Naive thymus-derived CD8-positive, alpha-beta T cell (primary cell): ENCODE results near the gene UBN2. TPM values are rescaled to one million over a fixed set of nuclear protein-coding genes. Genes with fewer than 3 reads are reported as not detected.
A peak's percentile ranks its signal among the peaks of the same experiment; 100 is the strongest.
"Not testable (repeated sequence)": the region's sequence is repeated elsewhere in the genome, so short reads cannot be mapped to it uniquely, and the experiment has no call there.

ENCODE experiments used
- ATAC-seq, 2 donors: fragments of 150-1000 bp; cut with Tn5 transposase in 1 of 2; sonication (Bioruptor Pico), chemical (Tn5 transposase) in 1 of 2; 1 replicate in 1 of 2; 2 replicates in 1 of 2; pipeline ENCODE4 v1.10.0; 2021; ENCODE audit warnings: mild to moderate bottlenecking in 2 of 2, moderate library complexity in 2 of 2
- POLR2A ChIA-PET: fragments of 350-600 bp; sonication (Branson Sonifier 250); formaldehyde crosslinking; loops from one replicate; lab custom pipeline; 2021; ENCODE audit warnings: antibody characterized with exemption; lab: Charles Lee
- DNase-seq, 10 donors: peaks; one replicate each; pipeline versions ENCODE4 v3.0.0 to v3.0.0-alpha.2; 2020 to 2022
- H3K27ac Mint-ChIP-seq, 10 donors: one replicate each; pipeline ENCODE4 v1.8.0; 2020 to 2022; ENCODE audit warnings: mild to moderate bottlenecking in 10 of 10, mixed read lengths in 10 of 10, moderate library complexity in 4 of 10, inconsistent platforms in 1 of 10
- H3K27me3 Mint-ChIP-seq, 5 donors: one replicate each; pipeline ENCODE4 v1.8.0; 2021 to 2022; ENCODE audit warnings: mixed read lengths in 5 of 5
- H3K36me3 Mint-ChIP-seq, 3 donors: one replicate each; pipeline ENCODE4 v1.8.0; 2020 to 2022; ENCODE audit warnings: mixed read lengths in 3 of 3, mild to moderate bottlenecking in 2 of 3, inconsistent platforms in 1 of 3
- H3K4me1 Mint-ChIP-seq, 4 donors: one replicate each; pipeline ENCODE4 v1.8.0; 2021 to 2022; ENCODE audit warnings: mixed read lengths in 4 of 4
- H3K4me3 Mint-ChIP-seq, 10 donors: one replicate each; pipeline ENCODE4 v1.8.0; 2020 to 2022; ENCODE audit warnings: mild to moderate bottlenecking in 10 of 10, mixed read lengths in 10 of 10, moderate library complexity in 6 of 10, inconsistent platforms in 1 of 10
- H3K9me3 Mint-ChIP-seq, 9 donors: one replicate each; pipeline ENCODE4 v1.8.0; 2020 to 2022; ENCODE audit warnings: mixed read lengths in 9 of 9, mild to moderate bottlenecking in 3 of 9, inconsistent platforms in 1 of 9, moderate library complexity in 1 of 9
- polyA plus RNA-seq, 3 donors: library from polyadenylated mRNA; unstranded; fragments of 300-500 nt; fragmentation: Illumina TruSeq; gene quantifications; one replicate each; pipeline ENCODE4 v1.2.3, GENCODE V29; 2021
- total RNA-seq, 8 experiments: library from RNA in 2 of 8; stranded (reverse) in 2 of 8; gene quantifications; one replicate each; pipeline ENCODE4 v1.2.3 and lab custom pipeline; 2021 to 2026

UBN2 gene
- total and polyA plus RNA-seq, 5 experiments from 2014 or later: 3.5 to 31.5 (median 5.9) TPM

DNA sequence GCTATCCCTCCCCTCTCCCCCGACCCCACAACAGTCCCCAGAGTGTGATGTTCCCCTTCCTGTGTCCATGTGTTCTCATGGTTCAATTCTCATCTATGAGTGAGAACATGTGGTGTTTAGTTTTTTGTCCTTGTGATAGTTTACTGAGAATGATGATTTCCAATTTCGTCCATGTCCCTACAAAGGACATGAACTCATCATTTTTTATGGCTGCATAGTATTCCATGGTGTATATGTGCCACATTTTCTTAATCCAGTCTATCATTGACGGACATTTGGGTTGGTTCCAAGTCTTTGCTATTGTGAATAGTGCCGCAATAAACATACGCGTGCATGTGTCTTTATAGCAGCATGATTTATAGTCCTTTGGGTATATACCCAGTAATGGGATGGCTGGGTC lies 17.5 kb upstream of the UBN2 start:
- H3K27ac Mint-ChIP-seq, POLR2A ChIA-PET, H3K36me3 Mint-ChIP-seq, H3K27me3 Mint-ChIP-seq, H3K4me1 Mint-ChIP-seq, H3K4me3 Mint-ChIP-seq, DNase-seq, ATAC-seq: not testable (repeated sequence)
- peaks cover 0 to 18% (median 2%) of the 10 kb centered on the region in 9 donors for H3K9me3 Mint-ChIP-seq

DNA sequence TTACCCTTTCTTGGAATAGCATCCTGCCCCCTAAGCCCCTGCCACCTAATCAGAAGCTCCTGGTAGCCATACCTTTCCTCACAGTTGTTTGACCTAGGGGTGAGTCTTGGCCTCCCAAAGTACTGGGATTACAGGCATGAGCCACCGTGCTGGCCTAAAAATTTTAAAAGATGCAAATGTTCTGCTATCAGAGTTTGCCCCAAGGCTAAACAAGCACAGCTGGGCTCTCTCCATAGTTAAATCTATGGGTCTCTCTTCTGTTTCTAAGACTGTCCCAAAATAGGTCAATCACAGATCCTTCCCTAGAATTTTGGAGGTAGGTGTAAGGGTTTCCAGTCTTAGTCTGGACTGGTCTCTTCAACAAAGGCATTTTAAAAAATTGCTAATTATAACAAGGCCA lies 12.9 kb upstream of the UBN2 start:
- Mint-ChIP-seq H3K27ac (no peak overlapping the region), H3K27me3 (peaks cover 0 to 6% (median 6%) of the 10 kb centered on the region in 5 donors), H3K4me1 (no peaks in the 10 kb centered on the region), H3K36me3 (peaks cover 0 to 2% (median 0%) of the 10 kb centered on the region in 3 donors), H3K4me3 (no peak overlapping the region), H3K9me3 (peaks cover 0 to 2% (median 0%) of the 10 kb centered on the region in 9 donors)
- DNase-seq: no peak
- ATAC-seq: no peak
- POLR2A ChIA-PET: no interaction called here

GRCh38 chr7:139224219-139224618 lies 6.8 kb upstream of the UBN2 start:
- Mint-ChIP-seq H3K27ac (no peak overlapping the region), H3K4me1 (no peaks in the 10 kb centered on the region), H3K27me3 (peaks cover 0 to 7% (median 2%) of the 10 kb centered on the region in 5 donors), H3K4me3 (no peak overlapping the region), H3K36me3 (peaks cover 0 to 2% (median 0%) of the 10 kb centered on the region in 3 donors), H3K9me3 (peaks cover 0 to 2% (median 0%) of the 10 kb centered on the region in 9 donors)
- POLR2A ChIA-PET: no interaction called here
- DNase-seq: no peak
- no peak for ATAC-seq

DNA sequence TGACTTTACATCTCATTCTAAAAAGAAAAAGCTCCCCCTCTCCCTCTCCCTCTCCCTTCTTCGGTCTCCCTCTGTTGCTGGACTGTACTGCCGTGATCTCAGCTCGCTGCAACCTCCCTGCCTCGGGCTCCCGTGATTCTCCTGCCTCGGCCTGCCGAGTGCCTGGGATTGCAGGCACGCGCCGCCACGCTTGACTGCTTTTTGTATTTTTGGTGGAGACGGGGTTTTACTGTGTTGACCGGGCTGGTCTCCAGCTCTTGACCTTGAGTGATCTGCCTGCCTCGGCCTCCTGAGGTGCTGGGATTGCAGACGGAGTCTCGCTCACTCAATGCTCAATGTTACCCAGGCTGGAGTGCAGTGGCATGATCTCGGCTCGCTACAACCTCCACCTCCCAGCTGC lies 6.2 kb upstream of the UBN2 start:
- ATAC-seq, DNase-seq, H3K27me3 Mint-ChIP-seq, H3K4me1 Mint-ChIP-seq, H3K27ac Mint-ChIP-seq, POLR2A ChIA-PET, H3K36me3 Mint-ChIP-seq, H3K9me3 Mint-ChIP-seq, H3K4me3 Mint-ChIP-seq: not testable (repeated sequence)

- H3K4me3 Mint-ChIP-seq, DNase-seq, ATAC-seq, H3K36me3 Mint-ChIP-seq, H3K4me1 Mint-ChIP-seq, POLR2A ChIA-PET, H3K27me3 Mint-ChIP-seq, H3K27ac Mint-ChIP-seq, H3K9me3 Mint-ChIP-seq: not testable (repeated sequence)
Observed at GRCh38 chr7:139225286-139226157, 5.5 kb upstream of the UBN2 start.

- H3K27ac Mint-ChIP-seq, H3K27me3 Mint-ChIP-seq, ATAC-seq, H3K36me3 Mint-ChIP-seq, POLR2A ChIA-PET, DNase-seq, H3K9me3 Mint-ChIP-seq, H3K4me3 Mint-ChIP-seq: not testable (repeated sequence)
- peaks cover 10 to 16% (median 10%) of the 10 kb centered on the region in 4 donors for H3K4me1 Mint-ChIP-seq
Observed at GRCh38 chr7:139226158-139226515, 4.9 kb upstream of the UBN2 start.

GRCh38 chr7:139226988-139227488 lies 4.0 kb upstream of the UBN2 start:
- H3K36me3 Mint-ChIP-seq, POLR2A ChIA-PET, H3K9me3 Mint-ChIP-seq, H3K27me3 Mint-ChIP-seq, H3K4me3 Mint-ChIP-seq, ATAC-seq, DNase-seq, H3K27ac Mint-ChIP-seq: not testable (repeated sequence)
- peaks cover 11 to 19% (median 11%) of the 10 kb centered on the region in 4 donors for H3K4me1 Mint-ChIP-seq

- H3K9me3 Mint-ChIP-seq: no peaks in the 10 kb centered on the region
- ATAC-seq: no peak
- peak overlapping the region in 8 of 10 donors; percentile 31 to 99 (median 84) for H3K27ac Mint-ChIP-seq
- no peak for DNase-seq
- H3K4me3 Mint-ChIP-seq: peak overlapping the region; percentile 72 to 100 (median 99)
- POLR2A ChIA-PET: no interaction called here
- H3K4me1 Mint-ChIP-seq: peaks cover 19 to 42% (median 33%) of the 10 kb centered on the region in 4 donors
- peaks cover 0 to under 1% (median 0%) of the 10 kb centered on the region in 5 donors for H3K27me3 Mint-ChIP-seq
- H3K36me3 Mint-ChIP-seq: peaks cover 0 to 3% (median 3%) of the 10 kb centered on the region in 3 donors
Observed at GRCh38 chr7:139230023-139230422, 1.0 kb upstream of the UBN2 start.

DNA sequence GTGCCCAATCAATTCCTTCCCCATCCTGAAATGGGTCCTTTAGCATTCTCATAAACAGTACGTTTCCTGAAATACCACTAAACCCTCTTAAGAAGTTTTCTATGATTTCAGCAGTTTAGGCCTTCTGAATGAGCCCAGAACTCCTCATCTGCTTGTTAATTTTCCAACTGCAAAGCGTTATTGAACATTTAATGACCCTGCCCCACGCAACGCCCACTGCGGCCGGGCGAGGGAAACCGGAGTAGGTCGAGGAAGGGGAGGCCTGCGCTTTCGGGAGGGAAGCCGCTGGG lies 608 bp upstream of the UBN2 start:
- Mint-ChIP-seq H3K4me3 (peak overlapping the region; percentile 98 to 100 (median 99)), H3K4me1 (peaks cover 19 to 42% (median 33%) of the 10 kb centered on the region in 4 donors), H3K36me3 (peaks cover 0 to 3% (median 3%) of the 10 kb centered on the region in 3 donors), H3K9me3 (no peaks in the 10 kb centered on the region), H3K27me3 (no peaks in the 10 kb centered on the region), H3K27ac (peak overlapping the region; percentile 96 to 99 (median 98))
- ATAC-seq (no peak), DNase-seq (no peak)
- POLR2A ChIA-PET: interaction anchor here (0.6 to 1.3 kb wide), 2 partner anchors 335 to 1784 kb away, joined by 3 read pairs; partner anchors contain the start of gene MRPS33

GRCh38 chr7:139231513-139232376 lies 708 bp downstream of the UBN2 start:
- Mint-ChIP-seq H3K4me3 (peak overlapping the region; percentile 98 to 100 (median 99)), H3K27ac (peak overlapping the region; percentile 74 to 99 (median 98)), H3K4me1 (peaks cover 22 to 50% (median 41%) of the 10 kb centered on the region in 4 donors), H3K9me3 (no peaks in the 10 kb centered on the region), H3K27me3 (no peaks in the 10 kb centered on the region), H3K36me3 (peaks cover 0 to 7% (median 3%) of the 10 kb centered on the region in 3 donors)
- DNase-seq: peak in 9 of 10 donors; percentile 10 to 65 (median 36)
- ATAC-seq: peak; percentile 43 to 48
- POLR2A ChIA-PET: interaction anchor here (0.6 to 2.5 kb wide), 3 partner anchors 108 to 1783 kb away, joined by 3 to 9 read pairs (median 6); partner anchors contain the start of gene MRPS33

DNA sequence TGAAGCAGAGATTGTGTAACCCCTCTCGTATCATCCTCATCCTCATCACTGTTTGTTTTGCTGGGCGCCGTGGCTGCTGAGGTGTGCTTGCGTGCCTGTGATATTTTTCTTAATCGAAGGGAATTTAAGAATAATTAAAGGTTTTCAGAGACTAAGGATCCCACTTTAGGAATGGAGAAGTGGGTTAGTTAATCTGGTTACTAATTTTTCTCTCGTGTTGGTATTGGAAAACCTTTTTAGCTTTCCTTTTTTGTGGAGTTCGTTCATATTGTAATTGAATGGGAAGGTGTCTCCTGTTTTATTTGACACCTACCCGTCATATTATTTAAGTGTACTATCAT lies 1.3 kb downstream of the UBN2 start:
- H3K27ac Mint-ChIP-seq: peak overlapping the region; percentile 74 to 95 (median 90)
- H3K36me3 Mint-ChIP-seq: peaks cover 2 to 11% (median 3%) of the 10 kb centered on the region in 3 donors
- H3K9me3 Mint-ChIP-seq: no peaks in the 10 kb centered on the region
- H3K27me3 Mint-ChIP-seq: no peaks in the 10 kb centered on the region
- H3K4me3 Mint-ChIP-seq: peak overlapping the region; percentile 92 to 97 (median 93)
- POLR2A ChIA-PET: interaction anchor here (0.7 to 2.5 kb wide), 2 partner anchors 107 to 128 kb away, joined by 5 to 9 read pairs; no protein-coding TSS in a partner anchor
- H3K4me1 Mint-ChIP-seq: peaks cover 22 to 50% (median 41%) of the 10 kb centered on the region in 4 donors
- DNase-seq: peak in 2 of 10 donors; percentile 11 to 15
- ATAC-seq: peak in 1 of 2 donors; percentile 22

GRCh38 chr7:139232904-139233303 lies 1.9 kb downstream of the UBN2 start:
- Mint-ChIP-seq H3K36me3 (peaks cover 8 to 17% (median 8%) of the 10 kb centered on the region in 3 donors), H3K27me3 (no peaks in the 10 kb centered on the region), H3K4me3 (peak overlapping the region; percentile 92 to 97 (median 93)), H3K27ac (peak overlapping the region in 8 of 10 donors; percentile 50 to 95 (median 88)), H3K9me3 (no peaks in the 10 kb centered on the region), H3K4me1 (peaks cover 22 to 50% (median 41%) of the 10 kb centered on the region in 4 donors)
- ATAC-seq (no peak), DNase-seq (no peak)
- POLR2A ChIA-PET: interaction anchor here (0.7 to 2.5 kb wide), 2 partner anchors 107 to 128 kb away, joined by 5 to 9 read pairs; no protein-coding TSS in a partner anchor
